Endothelial cell of umbilical vein (primary cell): Measurements from ENCODE around the gene FAM120A.

Experiments
- JUN ChIP-seq: IDR thresholded peaks from 2 replicates; pipeline ENCODE4 v1.6.1; 2011; ENCODE audit warnings: borderline replicate concordance, low read depth; ENCODE audit not compliant: insufficient read length, insufficient read depth
- MYC ChIP-seq: IDR thresholded peaks from one replicate; pipeline ENCODE4 v1.6.1; 2011; ENCODE audit warnings: mild to moderate bottlenecking, low read depth, low read length
- TF ChIP-seq, protein P1 (sequence below): IDR thresholded peaks from 2 replicates; pipeline ENCODE4 v1.6.1; 2011; ENCODE audit not compliant: insufficient read depth, insufficient read length

DNA sequence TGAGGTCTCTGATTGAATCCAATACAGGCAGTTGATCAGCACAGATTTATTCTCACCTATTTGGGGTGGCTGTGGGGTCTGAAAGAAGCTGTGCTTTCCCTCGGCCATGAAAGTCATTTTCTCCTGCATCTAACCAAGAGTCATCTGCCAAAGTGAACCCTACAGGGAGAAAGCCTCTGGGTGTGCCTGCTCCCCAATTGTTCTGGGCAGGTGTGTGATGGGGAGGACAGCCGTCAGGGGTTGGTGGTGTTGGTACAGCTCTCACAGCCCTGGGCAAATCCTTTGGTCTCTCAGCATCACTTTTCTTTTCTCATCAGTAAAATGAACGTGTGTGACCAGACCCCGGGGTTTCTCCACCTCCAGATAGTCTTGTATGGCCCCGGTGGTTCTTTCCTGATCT lies 127.4 kb downstream of the FAM120A start:
- TF ChIP-seq MYC: no peak
- TF ChIP-seq JUN: no peak
- TF ChIP-seq, protein P1, sequence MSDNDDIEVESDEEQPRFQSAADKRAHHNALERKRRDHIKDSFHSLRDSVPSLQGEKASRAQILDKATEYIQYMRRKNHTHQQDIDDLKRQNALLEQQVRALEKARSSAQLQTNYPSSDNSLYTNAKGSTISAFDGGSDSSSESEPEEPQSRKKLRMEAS: no peak
